ENCODE data around the gene BAIAP3. TPM values are rescaled to one million over a fixed set of nuclear protein-coding genes. Genes with fewer than 3 reads are reported as not detected.

BAIAP3 gene
- total RNA-seq, 1 experiment from 2014 or later: 6.8 TPM

DNA sequence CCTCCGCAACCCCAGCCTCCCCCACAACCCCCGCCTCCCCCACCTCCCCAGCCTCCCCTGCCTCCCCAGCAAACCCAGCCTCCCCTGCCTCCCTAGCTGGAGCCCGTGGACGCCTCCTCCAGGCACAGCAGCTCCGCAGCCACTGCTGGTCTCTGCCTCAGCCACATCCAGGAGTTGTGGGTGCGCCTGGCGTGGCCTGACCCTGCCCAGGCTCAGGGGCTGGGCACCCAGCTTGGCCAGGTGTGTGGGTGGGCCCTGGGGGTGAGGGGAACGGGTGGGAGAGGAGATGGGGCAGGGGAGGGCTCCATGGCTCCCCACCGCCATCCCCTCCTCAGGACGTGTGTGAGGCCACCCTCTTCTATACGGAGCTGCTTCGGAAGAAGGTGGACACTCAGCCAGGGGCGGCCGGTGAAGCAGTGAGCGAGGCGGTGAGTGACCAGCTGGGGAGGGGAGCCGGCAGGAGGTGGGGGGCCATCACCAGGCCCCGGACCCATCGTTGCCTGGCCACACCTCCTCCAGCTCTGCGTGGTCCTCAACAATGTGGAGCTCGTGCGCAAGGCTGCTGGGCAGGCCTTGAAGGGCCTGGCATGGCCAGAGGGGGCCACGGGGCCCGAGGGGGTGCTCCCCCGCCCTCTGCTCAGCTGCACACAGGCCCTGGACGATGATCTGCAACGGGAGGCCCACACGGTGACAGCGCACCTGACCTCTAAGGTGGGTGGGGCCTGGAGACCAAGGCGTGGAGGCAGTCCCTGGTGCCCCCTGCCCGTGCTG lies 12.4 kb downstream of the BAIAP3 start:
- no peak overlapping the region for H2BK15ac ChIP-seq (ENCODE audit: low read depth, low read length)
- no peaks in the 10 kb centered on the region for H3K23me2 ChIP-seq (ENCODE audit: insufficient read length, low read depth, low read length, poor library complexity, severe bottlenecking)
- Mint-ChIP-seq H3K27ac (no peak overlapping the region), H3K36me3 (ENCODE audit: insufficient read depth in 1 of 3, low read depth in 3 of 3) (peaks cover 3 to 18% (median 12%) of the 10 kb centered on the region in 3 experiments; a peak in 5 of 7 replicates), H3K27me3 (ENCODE audit: low read depth) (peaks cover 11% of the 10 kb centered on the region), H3K9me3 (no peaks in the 10 kb centered on the region), H3K4me3 (no peak overlapping the region), H3K4me1 (peaks cover 6 to 7% of the 10 kb centered on the region in 2 experiments)
- H2AK5ac ChIP-seq (ENCODE audit: insufficient read length, low read length): no peak overlapping the region
- H2BK20ac ChIP-seq (ENCODE audit: low read depth, low read length, poor library complexity, severe bottlenecking): no peak overlapping the region
- H3K27me3 ChIP-seq (ENCODE audit: insufficient read depth, low read length): no peaks in the 10 kb centered on the region
- no peak overlapping the region for H2BK5ac ChIP-seq (ENCODE audit: insufficient read length, low read length)
- H2BK120ac ChIP-seq (ENCODE audit: low read depth, low read length, poor library complexity, severe bottlenecking): no peak overlapping the region
- H3K9ac ChIP-seq (ENCODE audit: extremely low read depth, insufficient read length, low read length): no peak overlapping the region
- H2BK12ac ChIP-seq (ENCODE audit: insufficient read length, low read depth, low read length): no peak overlapping the region
- no peak overlapping the region for H3K56ac ChIP-seq (ENCODE audit: insufficient read length, low read depth, low read length)
- H2AFZ ChIP-seq (ENCODE audit: low read length): no peak overlapping the region
- H3K79me2 ChIP-seq (ENCODE audit: insufficient read depth, low read length): no peaks in the 10 kb centered on the region
- DNase-seq: no peak
- H3K4ac ChIP-seq (ENCODE audit: low read depth, low read length): no peak overlapping the region
- H3K27ac ChIP-seq (ENCODE audit: insufficient read length, low read depth, low read length): no peak overlapping the region
- no peak overlapping the region for H4K5ac ChIP-seq (ENCODE audit: insufficient read length, low read depth, low read length)
- no peaks in the 10 kb centered on the region for H3K9me3 ChIP-seq (ENCODE audit: control insufficient read depth, low read depth, low read length)
- H3K4me2 ChIP-seq (ENCODE audit: insufficient read depth, insufficient read length, low read length): no peak overlapping the region
- H3K18ac ChIP-seq (ENCODE audit: insufficient read length, low read depth, low read length): no peak overlapping the region
- H4K91ac ChIP-seq (ENCODE audit: insufficient read length, low read depth, low read length): no peak overlapping the region
- H3K79me1 ChIP-seq (ENCODE audit: insufficient read depth, low read depth, low read length, poor library complexity, severe bottlenecking): no peaks in the 10 kb centered on the region
- H3K14ac ChIP-seq (ENCODE audit: insufficient read depth, low read length): no peak overlapping the region
- no peak overlapping the region for H3T11ph ChIP-seq (ENCODE audit: low read length)
- TF ChIP-seq, protein P1, sequence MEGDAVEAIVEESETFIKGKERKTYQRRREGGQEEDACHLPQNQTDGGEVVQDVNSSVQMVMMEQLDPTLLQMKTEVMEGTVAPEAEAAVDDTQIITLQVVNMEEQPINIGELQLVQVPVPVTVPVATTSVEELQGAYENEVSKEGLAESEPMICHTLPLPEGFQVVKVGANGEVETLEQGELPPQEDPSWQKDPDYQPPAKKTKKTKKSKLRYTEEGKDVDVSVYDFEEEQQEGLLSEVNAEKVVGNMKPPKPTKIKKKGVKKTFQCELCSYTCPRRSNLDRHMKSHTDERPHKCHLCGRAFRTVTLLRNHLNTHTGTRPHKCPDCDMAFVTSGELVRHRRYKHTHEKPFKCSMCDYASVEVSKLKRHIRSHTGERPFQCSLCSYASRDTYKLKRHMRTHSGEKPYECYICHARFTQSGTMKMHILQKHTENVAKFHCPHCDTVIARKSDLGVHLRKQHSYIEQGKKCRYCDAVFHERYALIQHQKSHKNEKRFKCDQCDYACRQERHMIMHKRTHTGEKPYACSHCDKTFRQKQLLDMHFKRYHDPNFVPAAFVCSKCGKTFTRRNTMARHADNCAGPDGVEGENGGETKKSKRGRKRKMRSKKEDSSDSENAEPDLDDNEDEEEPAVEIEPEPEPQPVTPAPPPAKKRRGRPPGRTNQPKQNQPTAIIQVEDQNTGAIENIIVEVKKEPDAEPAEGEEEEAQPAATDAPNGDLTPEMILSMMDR (conservative IDR thresholded peaks at IDR 0.05): no peak
- H3K23ac ChIP-seq (ENCODE audit: insufficient read length, low read depth, low read length): no peak overlapping the region
- no peak overlapping the region for H4K8ac ChIP-seq (replicated peaks; ENCODE audit: insufficient read length, low read depth, low read length)
- H4K20me1 ChIP-seq (ENCODE audit: control insufficient read depth, insufficient read depth, insufficient read length): no peaks in the 10 kb centered on the region
- no CpG with 5 or more reads among the region's 31 CpGs for WGBS (ENCODE audit: extremely low coverage, insufficient read length, low lambda C conversion rate)
- H3K4me1 ChIP-seq (ENCODE audit: insufficient read depth, low read length): no peaks in the 10 kb centered on the region

Measured in H9 (cell line).